NCI-H510A (cell line): ENCODE measurements around the gene VTI1A.
"Not testable (repeated sequence)": the region's sequence is repeated elsewhere in the genome, so short reads cannot be mapped to it uniquely, and the experiment has no call there.

Experiments
- DNase-seq: peaks from one replicate; lab custom pipeline; 2025; lab: John Stamatoyannopoulos, UW

VTI1A gene

GRCh38 chr10:112835944-112836451, 389.0 kb downstream of the VTI1A start:
- DNase-seq = no peak

GRCh38 chr10:112838784-112839481, 391.9 kb downstream of the VTI1A start:
- DNase-seq = no peak

GRCh38 chr10:112839928-112840654, 393.1 kb downstream of the VTI1A start:
- DNase-seq = no peak

GRCh38 chr10:112841549-112841948, 394.5 kb downstream of the VTI1A start:
- DNase-seq = no peak

- DNase-seq = no peak
Observed at GRCh38 chr10:112842832-112843360, 395.9 kb downstream of the VTI1A start.

GRCh38 chr10:112843623-112844022, 396.6 kb downstream of the VTI1A start:
- no peak for DNase-seq

- no peak for DNase-seq
Observed at GRCh38 chr10:112844681-112845544, 397.9 kb downstream of the VTI1A start.

GRCh38 chr10:112847778-112848177, 400.8 kb downstream of the VTI1A start:
- DNase-seq = no peak

GRCh38 chr10:112848228-112848627, 401.2 kb downstream of the VTI1A start:
- no peak for DNase-seq

- DNase-seq = no peak
Observed at GRCh38 chr10:112848868-112849430, 401.9 kb downstream of the VTI1A start.

- DNase-seq = no peak
Observed at GRCh38 chr10:112849546-112849945, 402.5 kb downstream of the VTI1A start.

- no peak for DNase-seq
Observed at GRCh38 chr10:112851181-112851580, 404.2 kb downstream of the VTI1A start.

- DNase-seq = no peak
Observed at GRCh38 chr10:112851588-112852211, 404.7 kb downstream of the VTI1A start.

GRCh38 chr10:112852306-112852705, 405.3 kb downstream of the VTI1A start:
- DNase-seq = no peak

GRCh38 chr10:112855134-112855533, 408.1 kb downstream of the VTI1A start:
- DNase-seq = no peak

GRCh38 chr10:112857493-112857892, 410.5 kb downstream of the VTI1A start:
- DNase-seq = no peak

- DNase-seq = no peak
Observed at GRCh38 chr10:112858986-112859651, 412.1 kb downstream of the VTI1A start.

- no peak for DNase-seq
Observed at GRCh38 chr10:112859793-112860192, 412.8 kb downstream of the VTI1A start.

GRCh38 chr10:112863461-112863860, 416.4 kb downstream of the VTI1A start:
- not testable (repeated sequence) for DNase-seq
